ENCODE results near the gene GRHPR. TPM values are rescaled to one million over a fixed set of nuclear protein-coding genes. Genes with fewer than 3 reads are reported as not detected.

The GRHPR gene
- total and polyA plus RNA-seq, 2 of the 8 experiments (the other 6 are each of a cell fraction or from before 2014, with no cell fraction given): 97.0 to 201 TPM

DNA sequence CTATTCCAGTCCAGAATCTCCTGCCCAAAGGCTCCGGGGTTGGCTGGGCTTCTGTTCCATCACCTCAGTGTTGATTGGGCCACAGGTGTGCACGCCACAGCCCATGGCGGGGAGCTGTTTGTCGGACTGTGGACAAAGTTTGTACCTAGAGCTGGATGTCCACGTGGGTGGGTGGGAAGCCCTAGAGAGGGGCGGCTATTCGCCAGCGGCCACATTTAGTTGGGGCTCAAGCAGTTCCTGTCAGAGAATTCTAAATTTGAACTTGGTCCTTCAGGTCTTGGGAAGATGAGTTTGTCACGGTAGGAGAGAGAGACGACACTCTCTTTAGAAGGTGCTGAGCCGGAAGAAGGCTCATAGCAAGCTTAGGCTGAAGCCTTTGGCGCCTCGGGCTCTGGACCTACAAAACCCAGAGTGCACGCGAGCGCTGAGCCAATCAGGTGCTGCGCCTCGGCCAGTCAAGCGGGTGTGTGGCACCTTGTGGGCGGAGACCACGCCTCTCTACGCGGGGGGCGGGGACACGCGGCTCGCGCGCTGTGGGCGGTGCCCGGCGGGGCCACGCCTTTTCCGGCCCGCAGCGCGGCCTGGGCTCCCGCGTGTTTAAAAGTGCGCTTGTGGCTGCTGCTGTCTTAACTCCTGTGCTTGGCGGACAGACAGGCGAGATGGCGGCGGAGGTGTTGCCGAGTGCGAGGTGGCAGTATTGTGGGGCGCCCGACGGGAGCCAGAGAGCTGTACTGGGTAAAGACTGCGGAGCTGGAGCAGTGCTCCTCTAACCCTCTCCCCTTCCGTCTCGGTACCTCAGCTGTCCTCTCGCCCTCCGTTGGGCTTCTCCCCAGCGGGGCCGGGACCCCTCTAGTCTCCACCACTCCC, 63.1 kb downstream of the GRHPR start, which contains the start of gene POLR1E:
Gene POLR1E (plus strand): TSS at position 560 of the 867 bp plus-strand sequence. CDS start 100 bp downstream, at position 660.
- Histone ChIP-seq H3K56ac (replicated peaks; ENCODE audit: insufficient read length, low read depth, low read length) (peak within 1 kb of the TSS; percentile 40), H3K9me3 (ENCODE audit: insufficient read depth in 2 of 2, low read depth in 1 of 2, low read length in 1 of 2) (no peaks in the 10 kb centered on the region), H4K20me1 (replicated peaks in 1 of 2; ENCODE audit: control insufficient read depth in 1 of 2, insufficient read depth in 2 of 2, low read length in 2 of 2) (peaks cover 0 to 5% of the 10 kb centered on the region in 2 experiments), H2BK12ac (ENCODE audit: low read depth, low read length) (no peak within 1 kb of the TSS), H3K4me3 (ENCODE audit: extremely low read depth in 1 of 4, insufficient read depth in 2 of 4, low read depth in 3 of 4, low read length in 4 of 4) (peak within 1 kb of the TSS; percentile 78 to 90 (median 79)), H3K36me3 (ENCODE audit: control insufficient read depth in 2 of 4, insufficient read depth in 4 of 4, low read length in 3 of 4) (peaks cover 0 to 28% (median 12%) of the 10 kb centered on the region in 4 experiments; a peak in 6 of 8 replicates), H3K23me2 (ENCODE audit: low read depth, low read length) (peaks cover 6% of the 10 kb centered on the region), H3K79me2 (ENCODE audit: control insufficient read depth in 1 of 2, insufficient read depth in 2 of 2, low read length in 2 of 2) (peaks cover 4 to 21% of the 10 kb centered on the region in 2 experiments; a peak in 3 of 4 replicates), H3K4ac (replicated peaks; ENCODE audit: insufficient read length, low read depth, low read length) (peak within 1 kb of the TSS; percentile 17), H3K4me2 (ENCODE audit: insufficient read depth in 1 of 2, low read depth in 2 of 2, low read length in 2 of 2) (peak within 1 kb of the TSS; percentile 94 to 99), H3K4me1 (replicated peaks in 1 of 4; ENCODE audit: control insufficient read depth in 3 of 4, insufficient read depth in 4 of 4, low read length in 3 of 4) (peaks cover 0 to 14% (median 6%) of the 10 kb centered on the region in 4 experiments; a peak in 5 of 7 replicates), H2BK20ac (ENCODE audit: low read length) (no peak within 1 kb of the TSS), H4K5ac (ENCODE audit: insufficient read length, low read depth, low read length) (no peak within 1 kb of the TSS), H3K9ac (replicated peaks in 1 of 4; ENCODE audit: extremely low read depth in 1 of 4, low read depth in 3 of 4, low read length in 3 of 4) (peak within 1 kb of the TSS; percentile 38 to 77 (median 48)), H2AFZ (ENCODE audit: low read length) (peak within 1 kb of the TSS; percentile 13), H3K27ac (ENCODE audit: low read depth, low read length) (no peak within 1 kb of the TSS; the same call in 1 of the 2 replicates), H3K79me1 (ENCODE audit: low read depth, low read length) (peaks cover 14% of the 10 kb centered on the region), H2AK5ac (ENCODE audit: low read depth, low read length) (no peak within 1 kb of the TSS), H3K27me3 (replicated peaks in 1 of 4; ENCODE audit: control insufficient read depth in 3 of 4, extremely low read depth in 1 of 4, insufficient read depth in 3 of 4, low read length in 3 of 4) (no peaks in the 10 kb centered on the region), H2BK120ac (replicated peaks; ENCODE audit: low read depth, low read length) (no peak within 1 kb of the TSS), H3K23ac (ENCODE audit: insufficient read length) (no peak within 1 kb of the TSS), H4K91ac (replicated peaks; ENCODE audit: insufficient read length, low read length) (peak within 1 kb of the TSS; percentile 13), H2BK5ac (ENCODE audit: low read depth, low read length) (peak within 1 kb of the TSS; percentile 57; the same call in 1 of the 2 replicates), H4K8ac (ENCODE audit: extremely low read depth, insufficient read depth, low read length) (peak within 1 kb of the TSS; percentile 3), H2BK15ac (ENCODE audit: low read length) (peak within 1 kb of the TSS; percentile 98; the same call in 1 of the 2 replicates), H3K18ac (ENCODE audit: extremely low read depth, low read length) (peak within 1 kb of the TSS; percentile 68; the same call in 1 of the 2 replicates), H3K14ac (ENCODE audit: insufficient read length) (no peak within 1 kb of the TSS)
- ChIA-PET CTCF (ENCODE audit: partially characterized antibody) (interaction anchor here (1.2 to 7.9 kb wide), 2 partner anchors 25 to 36 kb away, joined by 3 to 39 read pairs; no protein-coding TSS in a partner anchor), POLR2A (ENCODE audit: partially characterized antibody) (interaction anchor here (0.9 to 4.4 kb wide), 13 partner anchors 9 to 315 kb away, joined by 3 to 40 read pairs (median 6); partner anchors contain the start of genes DCAF10, FBXO10, TOMM5 and ZBTB5)
- 8% methylated on average over 51 of the region's 56 CpGs; no CpG with 5 or more reads in 1 of the 2 experiments for WGBS, 2 experiments (ENCODE audit: extremely low coverage in 1 of 2, insufficient coverage in 1 of 2, insufficient read length in 1 of 2, insufficient replicate concordance in 2 of 2, low coverage in 1 of 2, low lambda C conversion rate in 2 of 2, missing lambda C conversion rate in 1 of 2)
- FAIRE-seq: no peak
- peak; percentile 91 to 98 for DNase-seq (ENCODE audit: low read depth in 1 of 2, low spot score in 2 of 2)
- TF ChIP-seq FOSL1 (IDR thresholded peaks at IDR 0.05; ENCODE audit: insufficient read depth, low read depth, low read length) (peak; percentile 68; the same call in 1 of the 2 replicates), ZNF274 (IDR thresholded peaks at IDR 0.05; ENCODE audit: borderline replicate concordance, extremely low read depth, low read length) (no peak), SP2 (IDR thresholded peaks at IDR 0.05; ENCODE audit: low read length) (no peak), SIRT6 (IDR thresholded peaks at IDR 0.05; ENCODE audit: low read length) (no peak), EGR1 (IDR thresholded peaks at IDR 0.05; ENCODE audit: borderline replicate concordance, low read depth, low read length) (peak; percentile 45; the same call in 1 of the 2 replicates), SP4 (IDR thresholded peaks at IDR 0.05; ENCODE audit: low read length) (no peak; the same call in 1 of the 2 replicates), BACH1 (IDR thresholded peaks at IDR 0.05; ENCODE audit: low read length) (no peak), POLR2A (IDR thresholded peaks at IDR 0.05; ENCODE audit: control extremely low read depth in 1 of 2, low read depth in 2 of 2, low read length in 2 of 2) (peak; percentile 59 to 89)
- TF ChIP-seq, protein P1, sequence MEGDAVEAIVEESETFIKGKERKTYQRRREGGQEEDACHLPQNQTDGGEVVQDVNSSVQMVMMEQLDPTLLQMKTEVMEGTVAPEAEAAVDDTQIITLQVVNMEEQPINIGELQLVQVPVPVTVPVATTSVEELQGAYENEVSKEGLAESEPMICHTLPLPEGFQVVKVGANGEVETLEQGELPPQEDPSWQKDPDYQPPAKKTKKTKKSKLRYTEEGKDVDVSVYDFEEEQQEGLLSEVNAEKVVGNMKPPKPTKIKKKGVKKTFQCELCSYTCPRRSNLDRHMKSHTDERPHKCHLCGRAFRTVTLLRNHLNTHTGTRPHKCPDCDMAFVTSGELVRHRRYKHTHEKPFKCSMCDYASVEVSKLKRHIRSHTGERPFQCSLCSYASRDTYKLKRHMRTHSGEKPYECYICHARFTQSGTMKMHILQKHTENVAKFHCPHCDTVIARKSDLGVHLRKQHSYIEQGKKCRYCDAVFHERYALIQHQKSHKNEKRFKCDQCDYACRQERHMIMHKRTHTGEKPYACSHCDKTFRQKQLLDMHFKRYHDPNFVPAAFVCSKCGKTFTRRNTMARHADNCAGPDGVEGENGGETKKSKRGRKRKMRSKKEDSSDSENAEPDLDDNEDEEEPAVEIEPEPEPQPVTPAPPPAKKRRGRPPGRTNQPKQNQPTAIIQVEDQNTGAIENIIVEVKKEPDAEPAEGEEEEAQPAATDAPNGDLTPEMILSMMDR (IDR thresholded peaks at IDR 0.05; ENCODE audit: control extremely low read depth in 1 of 3, insufficient read depth in 1 of 3, low read depth in 1 of 3, low read length in 3 of 3): no peak

Measured in H1 (cell line).